ENCODE results near the gene CHI3L1.

Gene CHI3L1

DNA sequence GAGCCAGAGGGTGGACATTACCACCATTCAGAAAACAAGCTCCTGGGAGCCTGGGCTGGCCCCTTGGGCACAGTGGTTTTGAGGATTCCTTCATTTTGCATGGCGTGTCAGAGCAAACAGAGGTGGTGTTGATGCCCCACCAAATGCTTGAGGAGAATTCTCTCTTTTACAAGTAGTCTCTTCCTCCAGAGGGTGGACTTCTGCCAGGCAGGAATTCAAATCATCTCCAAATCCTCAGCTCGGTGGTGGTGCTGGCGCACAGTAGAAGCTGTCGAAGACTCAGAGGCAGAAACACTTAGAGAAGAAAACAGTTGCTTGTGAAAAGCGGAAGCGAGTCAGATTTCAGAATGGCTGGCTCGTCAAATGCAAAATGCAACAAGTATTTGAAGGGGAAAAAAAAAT is 3.4 kb upstream of the CHI3L1 start:
- no peak overlapping the region for H3K4me3 ChIP-seq (ENCODE audit: low read depth, low read length)
- DNase-seq (ENCODE audit: low read depth, low spot score): no peak
- TF ChIP-seq, protein P1, sequence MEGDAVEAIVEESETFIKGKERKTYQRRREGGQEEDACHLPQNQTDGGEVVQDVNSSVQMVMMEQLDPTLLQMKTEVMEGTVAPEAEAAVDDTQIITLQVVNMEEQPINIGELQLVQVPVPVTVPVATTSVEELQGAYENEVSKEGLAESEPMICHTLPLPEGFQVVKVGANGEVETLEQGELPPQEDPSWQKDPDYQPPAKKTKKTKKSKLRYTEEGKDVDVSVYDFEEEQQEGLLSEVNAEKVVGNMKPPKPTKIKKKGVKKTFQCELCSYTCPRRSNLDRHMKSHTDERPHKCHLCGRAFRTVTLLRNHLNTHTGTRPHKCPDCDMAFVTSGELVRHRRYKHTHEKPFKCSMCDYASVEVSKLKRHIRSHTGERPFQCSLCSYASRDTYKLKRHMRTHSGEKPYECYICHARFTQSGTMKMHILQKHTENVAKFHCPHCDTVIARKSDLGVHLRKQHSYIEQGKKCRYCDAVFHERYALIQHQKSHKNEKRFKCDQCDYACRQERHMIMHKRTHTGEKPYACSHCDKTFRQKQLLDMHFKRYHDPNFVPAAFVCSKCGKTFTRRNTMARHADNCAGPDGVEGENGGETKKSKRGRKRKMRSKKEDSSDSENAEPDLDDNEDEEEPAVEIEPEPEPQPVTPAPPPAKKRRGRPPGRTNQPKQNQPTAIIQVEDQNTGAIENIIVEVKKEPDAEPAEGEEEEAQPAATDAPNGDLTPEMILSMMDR (IDR thresholded peaks at IDR 0.05; ENCODE audit: low read depth, low read length): no peak
- in situ Hi-C loops (cut with HindIII; ENCODE audit: low sequenced_read_pairs): no loop called here

DNA sequence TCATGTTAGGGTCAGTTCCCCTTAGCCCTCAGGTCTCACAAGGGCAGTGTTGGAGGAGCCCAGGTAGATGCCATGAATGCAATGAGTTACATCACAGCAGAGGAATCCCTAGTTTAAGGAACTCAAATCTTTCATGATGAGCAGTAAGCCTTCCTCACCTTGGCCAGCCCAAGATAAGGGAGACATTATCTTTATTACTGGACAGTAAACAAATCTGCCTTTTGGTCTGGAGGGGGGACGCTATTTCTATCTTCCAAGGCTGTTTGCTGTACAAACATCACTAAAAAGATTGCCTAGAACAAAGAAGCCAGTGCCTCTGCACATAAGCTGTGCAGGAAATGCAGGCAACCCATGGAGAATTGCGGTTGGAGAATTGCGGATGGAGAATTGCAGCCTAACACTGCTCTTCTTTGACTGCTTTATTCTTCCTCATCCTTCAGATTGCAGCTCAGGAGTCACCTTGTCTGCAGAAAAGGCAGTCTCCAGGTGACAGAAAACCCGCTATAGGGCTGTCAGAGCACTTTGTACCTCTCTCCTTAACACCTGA is 2.3 kb upstream of the CHI3L1 start:
- TF ChIP-seq, protein P1 (IDR thresholded peaks at IDR 0.05; ENCODE audit: low read depth, low read length): no peak
- no peak overlapping the region for H3K4me3 ChIP-seq (ENCODE audit: low read depth, low read length)
- in situ Hi-C loops (cut with HindIII; ENCODE audit: low sequenced_read_pairs): no loop called here
- no peak for DNase-seq (ENCODE audit: low read depth, low spot score)

DNA sequence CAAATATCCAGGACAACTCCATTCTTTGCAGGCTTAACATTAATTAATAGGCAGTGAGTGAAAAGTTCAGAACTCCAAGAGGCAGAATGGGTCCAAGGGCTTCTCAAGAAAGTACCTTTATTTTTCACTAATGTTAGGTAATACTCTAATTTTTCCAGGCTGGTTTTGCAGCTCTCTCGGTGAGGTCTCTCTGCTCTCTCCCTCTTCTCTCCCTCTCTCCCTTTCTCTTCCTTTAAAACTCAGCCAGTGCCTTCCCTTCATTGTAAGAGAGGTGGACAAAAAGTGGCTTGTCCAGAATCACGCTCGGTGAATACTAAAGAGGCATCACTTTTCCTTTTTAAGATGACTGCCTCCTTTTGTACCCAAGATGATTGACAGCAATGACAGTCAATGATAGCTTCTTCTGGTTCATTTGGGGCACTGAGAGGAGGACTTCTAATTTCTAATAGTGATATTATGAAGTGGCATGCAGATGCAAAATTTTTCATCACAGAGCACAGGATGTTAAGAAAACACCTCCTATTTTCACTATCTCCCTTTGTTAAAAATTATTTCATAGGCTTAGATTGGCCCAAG is 1.3 kb upstream of the CHI3L1 start:
- no peak for DNase-seq (ENCODE audit: low read depth, low spot score)
- no peak overlapping the region for H3K4me3 ChIP-seq (ENCODE audit: low read depth, low read length)
- TF ChIP-seq, protein P1 (IDR thresholded peaks at IDR 0.05; ENCODE audit: low read depth, low read length): no peak
- in situ Hi-C loops (cut with HindIII; ENCODE audit: low sequenced_read_pairs): no loop called here

DNA sequence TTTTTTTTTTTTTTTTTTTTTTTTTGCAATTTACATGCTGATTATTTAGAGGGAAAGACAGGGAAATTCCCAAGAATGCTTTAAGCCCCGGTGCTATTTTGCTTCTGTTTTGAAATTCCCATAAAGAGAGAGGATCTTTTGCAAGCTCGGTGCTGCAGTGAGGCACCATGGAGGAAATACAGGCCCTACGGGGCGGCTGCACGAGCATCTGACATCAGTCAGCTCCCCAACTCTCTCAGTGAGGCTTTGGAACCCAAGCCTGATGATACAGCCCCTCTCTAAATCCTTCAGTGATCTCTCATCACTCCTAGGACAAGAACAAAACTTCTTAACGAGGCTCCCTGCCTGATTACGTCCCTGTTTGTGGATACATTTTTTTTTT is 791 bp upstream of the CHI3L1 start:
- TF ChIP-seq, protein P1 (IDR thresholded peaks at IDR 0.05; ENCODE audit: low read depth, low read length): no peak
- no peak for DNase-seq (ENCODE audit: low read depth, low spot score)
- in situ Hi-C loops (cut with HindIII; ENCODE audit: low sequenced_read_pairs): no loop called here
- H3K4me3 ChIP-seq (ENCODE audit: low read depth, low read length): no peak overlapping the region

DNA sequence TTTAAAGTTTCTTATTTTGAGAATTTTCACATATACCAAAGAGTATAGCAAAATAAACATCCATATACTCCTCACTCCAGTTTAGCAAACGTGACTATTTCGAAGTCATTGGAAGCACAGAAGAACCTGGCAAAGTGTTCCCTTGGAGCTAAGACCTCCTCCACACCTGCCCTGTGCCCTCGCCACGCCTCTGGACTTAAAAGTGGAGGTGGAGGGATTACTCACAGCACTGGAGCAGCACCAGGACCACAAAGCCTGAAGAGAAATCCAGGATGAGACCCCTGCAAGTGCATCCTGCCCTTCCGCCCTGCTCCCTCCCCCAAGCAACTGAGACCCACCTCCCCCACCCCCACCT is 436 bp downstream of the CHI3L1 start:
- no peak for DNase-seq (ENCODE audit: low read depth, low spot score)
- no peak overlapping the region for H3K4me3 ChIP-seq (ENCODE audit: low read depth, low read length)
- in situ Hi-C loops (cut with HindIII; ENCODE audit: low sequenced_read_pairs): no loop called here
- TF ChIP-seq, protein P1 (IDR thresholded peaks at IDR 0.05; ENCODE audit: low read depth, low read length): no peak

DNA sequence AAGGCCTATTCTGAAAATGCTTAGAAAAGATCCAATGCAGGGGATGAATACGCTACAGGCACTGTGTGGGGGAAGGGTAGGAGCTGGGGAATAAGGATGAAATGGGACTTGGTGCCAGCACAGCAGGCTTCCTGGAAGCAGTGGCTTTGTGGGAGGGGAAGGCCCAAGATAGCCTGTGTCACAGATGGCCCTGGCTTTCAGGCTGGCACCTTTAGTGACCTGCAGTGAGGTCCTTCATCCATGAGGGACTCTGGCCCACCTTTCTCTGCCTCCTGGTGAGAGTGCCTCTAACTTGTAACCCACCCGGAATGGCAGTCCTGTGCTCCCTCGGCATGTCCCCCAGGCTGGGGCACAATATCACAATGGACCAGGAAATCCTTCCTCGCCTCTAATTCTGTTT is 919 bp downstream of the CHI3L1 start:
- in situ Hi-C loops (cut with HindIII; ENCODE audit: low sequenced_read_pairs): no loop called here
- no peak overlapping the region for H3K4me3 ChIP-seq (ENCODE audit: low read depth, low read length)
- TF ChIP-seq, protein P1 (IDR thresholded peaks at IDR 0.05; ENCODE audit: low read depth, low read length): no peak
- DNase-seq (ENCODE audit: low read depth, low spot score): no peak
